Measurements from ENCODE around the gene KRTAP10-4. TPM values are rescaled to one million over a fixed set of nuclear protein-coding genes. Genes with fewer than 3 reads are reported as not detected.

Gene KRTAP10-4
- total and polyA plus RNA-seq, 2 experiments from 2014 or later, result not detected

DNA sequence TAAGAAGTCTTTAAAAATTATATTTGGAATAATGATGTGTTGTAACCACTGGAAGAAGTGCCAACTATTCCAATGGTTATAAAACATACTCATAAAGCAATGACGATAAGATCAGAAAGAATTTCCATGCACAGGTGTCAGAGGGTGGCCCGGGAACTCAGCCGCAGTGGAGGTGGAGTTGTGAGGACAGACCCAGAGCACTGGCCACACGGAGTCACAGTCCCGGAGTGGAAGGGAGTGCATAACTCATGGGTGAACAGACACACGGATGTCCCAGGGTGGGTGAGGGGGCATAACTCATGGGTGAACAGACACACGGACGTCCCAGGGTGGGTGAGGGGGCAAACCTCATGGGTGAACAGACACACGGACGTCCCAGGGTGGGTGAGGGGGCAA is 2.5 kb downstream of the KRTAP10-4 start:
- H3K27ac ChIP-seq (ENCODE audit: low read depth), result no peak overlapping the region
- no peak overlapping the region for H3K4me2 ChIP-seq
- no peaks in the 10 kb centered on the region for H3K4me1 ChIP-seq (ENCODE audit: insufficient read depth)
- peaks cover 9% of the 10 kb centered on the region for H3K4me1 Mint-ChIP-seq
- no peaks in the 10 kb centered on the region for H4K20me1 ChIP-seq (replicated peaks; ENCODE audit: insufficient read depth)
- peaks cover 13% of the 10 kb centered on the region for H3K27me3 Mint-ChIP-seq (ENCODE audit: insufficient read depth, low read depth, poor library complexity)
- H2AFZ ChIP-seq, result no peak overlapping the region
- TF ChIP-seq NANOG (IDR thresholded peaks at IDR 0.05; ENCODE audit: borderline replicate concordance) (no peak), POLR2AphosphoS5 (IDR thresholded peaks at IDR 0.05; ENCODE audit: low read depth) (no peak), CREB1 (CRISPR knock-in tag; IDR thresholded peaks at IDR 0.05; ENCODE audit: low read depth) (no peak), EZH2 (IDR thresholded peaks at IDR 0.05; ENCODE audit: low read depth, unreplicated experiment) (no peak), JUNB (IDR thresholded peaks at IDR 0.05; ENCODE audit: unreplicated experiment) (no peak), EZH2phosphoT487 (IDR thresholded peaks at IDR 0.05; ENCODE audit: unreplicated experiment) (no peak), STAT1 (IDR thresholded peaks at IDR 0.05; ENCODE audit: unreplicated experiment) (no peak), CTCF (conservative IDR thresholded peaks at IDR 0.05; ENCODE audit: low read depth in 2 of 2) (no peak)
- TF ChIP-seq, protein P1, sequence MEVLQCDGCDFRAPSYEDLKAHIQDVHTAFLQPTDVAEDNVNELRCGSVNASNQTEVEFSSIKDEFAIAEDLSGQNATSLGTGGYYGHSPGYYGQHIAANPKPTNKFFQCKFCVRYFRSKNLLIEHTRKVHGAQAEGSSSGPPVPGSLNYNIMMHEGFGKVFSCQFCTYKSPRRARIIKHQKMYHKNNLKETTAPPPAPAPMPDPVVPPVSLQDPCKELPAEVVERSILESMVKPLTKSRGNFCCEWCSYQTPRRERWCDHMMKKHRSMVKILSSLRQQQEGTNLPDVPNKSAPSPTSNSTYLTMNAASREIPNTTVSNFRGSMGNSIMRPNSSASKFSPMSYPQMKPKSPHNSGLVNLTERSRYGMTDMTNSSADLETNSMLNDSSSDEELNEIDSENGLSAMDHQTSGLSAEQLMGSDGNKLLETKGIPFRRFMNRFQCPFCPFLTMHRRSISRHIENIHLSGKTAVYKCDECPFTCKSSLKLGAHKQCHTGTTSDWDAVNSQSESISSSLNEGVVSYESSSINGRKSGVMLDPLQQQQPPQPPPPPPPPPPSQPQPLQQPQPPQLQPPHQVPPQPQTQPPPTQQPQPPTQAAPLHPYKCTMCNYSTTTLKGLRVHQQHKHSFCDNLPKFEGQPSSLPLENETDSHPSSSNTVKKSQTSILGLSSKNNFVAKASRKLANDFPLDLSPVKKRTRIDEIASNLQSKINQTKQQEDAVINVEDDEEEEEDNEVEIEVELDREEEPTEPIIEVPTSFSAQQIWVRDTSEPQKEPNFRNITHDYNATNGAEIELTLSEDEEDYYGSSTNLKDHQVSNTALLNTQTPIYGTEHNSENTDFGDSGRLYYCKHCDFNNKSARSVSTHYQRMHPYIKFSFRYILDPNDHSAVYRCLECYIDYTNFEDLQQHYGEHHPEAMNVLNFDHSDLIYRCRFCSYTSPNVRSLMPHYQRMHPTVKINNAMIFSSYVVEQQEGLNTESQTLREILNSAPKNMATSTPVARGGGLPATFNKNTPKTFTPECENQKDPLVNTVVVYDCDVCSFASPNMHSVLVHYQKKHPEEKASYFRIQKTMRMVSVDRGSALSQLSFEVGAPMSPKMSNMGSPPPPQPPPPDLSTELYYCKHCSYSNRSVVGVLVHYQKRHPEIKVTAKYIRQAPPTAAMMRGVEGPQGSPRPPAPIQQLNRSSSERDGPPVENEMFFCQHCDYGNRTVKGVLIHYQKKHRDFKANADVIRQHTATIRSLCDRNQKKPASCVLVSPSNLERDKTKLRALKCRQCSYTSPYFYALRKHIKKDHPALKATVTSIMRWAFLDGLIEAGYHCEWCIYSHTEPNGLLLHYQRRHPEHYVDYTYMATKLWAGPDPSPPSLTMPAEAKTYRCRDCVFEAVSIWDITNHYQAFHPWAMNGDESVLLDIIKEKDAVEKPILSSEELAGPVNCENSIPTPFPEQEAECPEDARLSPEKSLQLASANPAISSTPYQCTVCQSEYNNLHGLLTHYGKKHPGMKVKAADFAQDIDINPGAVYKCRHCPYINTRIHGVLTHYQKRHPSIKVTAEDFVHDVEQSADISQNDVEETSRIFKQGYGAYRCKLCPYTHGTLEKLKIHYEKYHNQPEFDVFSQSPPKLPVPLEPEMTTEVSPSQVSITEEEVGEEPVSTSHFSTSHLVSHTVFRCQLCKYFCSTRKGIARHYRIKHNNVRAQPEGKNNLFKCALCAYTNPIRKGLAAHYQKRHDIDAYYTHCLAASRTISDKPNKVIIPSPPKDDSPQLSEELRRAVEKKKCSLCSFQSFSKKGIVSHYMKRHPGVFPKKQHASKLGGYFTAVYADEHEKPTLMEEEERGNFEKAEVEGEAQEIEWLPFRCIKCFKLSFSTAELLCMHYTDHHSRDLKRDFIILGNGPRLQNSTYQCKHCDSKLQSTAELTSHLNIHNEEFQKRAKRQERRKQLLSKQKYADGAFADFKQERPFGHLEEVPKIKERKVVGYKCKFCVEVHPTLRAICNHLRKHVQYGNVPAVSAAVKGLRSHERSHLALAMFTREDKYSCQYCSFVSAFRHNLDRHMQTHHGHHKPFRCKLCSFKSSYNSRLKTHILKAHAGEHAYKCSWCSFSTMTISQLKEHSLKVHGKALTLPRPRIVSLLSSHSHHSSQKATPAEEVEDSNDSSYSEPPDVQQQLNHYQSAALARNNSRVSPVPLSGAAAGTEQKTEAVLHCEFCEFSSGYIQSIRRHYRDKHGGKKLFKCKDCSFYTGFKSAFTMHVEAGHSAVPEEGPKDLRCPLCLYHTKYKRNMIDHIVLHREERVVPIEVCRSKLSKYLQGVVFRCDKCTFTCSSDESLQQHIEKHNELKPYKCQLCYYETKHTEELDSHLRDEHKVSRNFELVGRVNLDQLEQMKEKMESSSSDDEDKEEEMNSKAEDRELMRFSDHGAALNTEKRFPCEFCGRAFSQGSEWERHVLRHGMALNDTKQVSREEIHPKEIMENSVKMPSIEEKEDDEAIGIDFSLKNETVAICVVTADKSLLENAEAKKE (CRISPR knock-in tag; IDR thresholded peaks at IDR 0.05), result no peak
- TF ChIP-seq, protein P2, sequence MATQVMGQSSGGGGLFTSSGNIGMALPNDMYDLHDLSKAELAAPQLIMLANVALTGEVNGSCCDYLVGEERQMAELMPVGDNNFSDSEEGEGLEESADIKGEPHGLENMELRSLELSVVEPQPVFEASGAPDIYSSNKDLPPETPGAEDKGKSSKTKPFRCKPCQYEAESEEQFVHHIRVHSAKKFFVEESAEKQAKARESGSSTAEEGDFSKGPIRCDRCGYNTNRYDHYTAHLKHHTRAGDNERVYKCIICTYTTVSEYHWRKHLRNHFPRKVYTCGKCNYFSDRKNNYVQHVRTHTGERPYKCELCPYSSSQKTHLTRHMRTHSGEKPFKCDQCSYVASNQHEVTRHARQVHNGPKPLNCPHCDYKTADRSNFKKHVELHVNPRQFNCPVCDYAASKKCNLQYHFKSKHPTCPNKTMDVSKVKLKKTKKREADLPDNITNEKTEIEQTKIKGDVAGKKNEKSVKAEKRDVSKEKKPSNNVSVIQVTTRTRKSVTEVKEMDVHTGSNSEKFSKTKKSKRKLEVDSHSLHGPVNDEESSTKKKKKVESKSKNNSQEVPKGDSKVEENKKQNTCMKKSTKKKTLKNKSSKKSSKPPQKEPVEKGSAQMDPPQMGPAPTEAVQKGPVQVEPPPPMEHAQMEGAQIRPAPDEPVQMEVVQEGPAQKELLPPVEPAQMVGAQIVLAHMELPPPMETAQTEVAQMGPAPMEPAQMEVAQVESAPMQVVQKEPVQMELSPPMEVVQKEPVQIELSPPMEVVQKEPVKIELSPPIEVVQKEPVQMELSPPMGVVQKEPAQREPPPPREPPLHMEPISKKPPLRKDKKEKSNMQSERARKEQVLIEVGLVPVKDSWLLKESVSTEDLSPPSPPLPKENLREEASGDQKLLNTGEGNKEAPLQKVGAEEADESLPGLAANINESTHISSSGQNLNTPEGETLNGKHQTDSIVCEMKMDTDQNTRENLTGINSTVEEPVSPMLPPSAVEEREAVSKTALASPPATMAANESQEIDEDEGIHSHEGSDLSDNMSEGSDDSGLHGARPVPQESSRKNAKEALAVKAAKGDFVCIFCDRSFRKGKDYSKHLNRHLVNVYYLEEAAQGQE (IDR thresholded peaks at IDR 0.05; ENCODE audit: unreplicated experiment), result no peak
- peaks cover 7% of the 10 kb centered on the region for H3K36me3 Mint-ChIP-seq (ENCODE audit: low read depth)
- ATAC-seq, result no peak
- H3K27me3 ChIP-seq (ENCODE audit: insufficient read depth), result no peaks in the 10 kb centered on the region
- no peaks in the 10 kb centered on the region for H3K79me2 ChIP-seq (replicated peaks; ENCODE audit: insufficient read depth)
- peaks cover 38% of the 10 kb centered on the region for H3K9me3 Mint-ChIP-seq
- H3K4me3 Mint-ChIP-seq, result no peak overlapping the region
- H3K36me3 ChIP-seq (ENCODE audit: insufficient read depth), result no peaks in the 10 kb centered on the region
- no peaks in the 10 kb centered on the region for H3F3A ChIP-seq (replicated peaks; ENCODE audit: low read depth)
- no peak overlapping the region for H3K27ac Mint-ChIP-seq
- no peaks in the 10 kb centered on the region for H3K9me2 ChIP-seq (ENCODE audit: insufficient read depth)
- H3K4me3 ChIP-seq, result no peak overlapping the region
- DNase-seq (ENCODE audit: low spot score), result no peak

Data from GM23338 (cell line).